Measurements from ENCODE around the gene THSD7B.

DNA sequence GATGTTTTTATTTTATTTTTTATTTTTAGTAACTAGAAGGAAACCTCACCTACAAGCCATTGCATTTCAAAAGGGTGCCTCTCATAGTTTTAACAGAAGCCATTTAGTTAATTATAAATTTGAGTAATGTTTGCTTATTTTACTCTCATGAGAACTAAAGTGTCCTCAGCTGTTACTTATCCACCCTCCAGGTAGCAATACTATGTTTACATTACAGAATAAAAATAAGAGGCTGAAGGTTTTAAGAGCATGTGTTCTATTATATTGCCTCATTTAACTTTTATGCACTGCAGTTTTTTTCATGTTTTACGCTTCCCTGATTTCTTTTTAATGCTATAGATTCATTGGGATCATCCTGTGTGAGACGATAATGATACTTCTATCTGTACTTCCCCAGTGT, 235.5 kb downstream of the THSD7B start:
- TF ChIP-seq, protein P1, sequence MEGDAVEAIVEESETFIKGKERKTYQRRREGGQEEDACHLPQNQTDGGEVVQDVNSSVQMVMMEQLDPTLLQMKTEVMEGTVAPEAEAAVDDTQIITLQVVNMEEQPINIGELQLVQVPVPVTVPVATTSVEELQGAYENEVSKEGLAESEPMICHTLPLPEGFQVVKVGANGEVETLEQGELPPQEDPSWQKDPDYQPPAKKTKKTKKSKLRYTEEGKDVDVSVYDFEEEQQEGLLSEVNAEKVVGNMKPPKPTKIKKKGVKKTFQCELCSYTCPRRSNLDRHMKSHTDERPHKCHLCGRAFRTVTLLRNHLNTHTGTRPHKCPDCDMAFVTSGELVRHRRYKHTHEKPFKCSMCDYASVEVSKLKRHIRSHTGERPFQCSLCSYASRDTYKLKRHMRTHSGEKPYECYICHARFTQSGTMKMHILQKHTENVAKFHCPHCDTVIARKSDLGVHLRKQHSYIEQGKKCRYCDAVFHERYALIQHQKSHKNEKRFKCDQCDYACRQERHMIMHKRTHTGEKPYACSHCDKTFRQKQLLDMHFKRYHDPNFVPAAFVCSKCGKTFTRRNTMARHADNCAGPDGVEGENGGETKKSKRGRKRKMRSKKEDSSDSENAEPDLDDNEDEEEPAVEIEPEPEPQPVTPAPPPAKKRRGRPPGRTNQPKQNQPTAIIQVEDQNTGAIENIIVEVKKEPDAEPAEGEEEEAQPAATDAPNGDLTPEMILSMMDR (IDR thresholded peaks at IDR 0.05; ENCODE audit: low read length) = no peak
- no peak for TF ChIP-seq EZH2 (IDR thresholded peaks at IDR 0.05; ENCODE audit: borderline replicate concordance, low read length)
